Lower lobe of right lung (tissue), 2 donors: ENCODE results near the gene LRP5. TPM values are rescaled to one million over a fixed set of nuclear protein-coding genes. Genes with fewer than 3 reads are reported as not detected.

ENCODE experiments used
- ATAC-seq, 2 donors: fragments of 200-7000 bp; cut with Tn5 transposase; one replicate each; pipeline ENCODE4 v1.9.1; 2020 to 2022; ENCODE audit warnings: mild to moderate bottlenecking in 2 of 2, moderate library complexity in 2 of 2
- DNase-seq: peaks from one replicate; pipeline ENCODE4 v3.0.0-alpha.2; 2020
- H3K27ac ChIP-seq: fragments of 200-600 bp; one replicate; pipeline ENCODE4 v1.8.0; 2022
- H3K27me3 ChIP-seq: fragments of 200-600 bp; one replicate; pipeline ENCODE4 v1.8.0; 2022; ENCODE audit warnings: low read depth
- H3K36me3 ChIP-seq: fragments of 200-600 bp; one replicate; pipeline ENCODE4 v1.8.0; 2022; ENCODE audit warnings: mild to moderate bottlenecking
- H3K4me1 ChIP-seq: fragments of 200-600 bp; one replicate; pipeline ENCODE4 v1.8.0; 2022
- H3K4me3 ChIP-seq: fragments of 200-600 bp; one replicate; pipeline ENCODE4 v1.8.0; 2022; ENCODE audit warnings: mild to moderate bottlenecking
- H3K9me3 ChIP-seq: fragments of 200-600 bp; one replicate; pipeline ENCODE4 v1.8.0; 2022
- CTCF ChIP-seq: fragments of 200-600 bp; IDR thresholded peaks from one replicate; pipeline ENCODE4 v1.8.0; 2022; ENCODE audit warnings: antibody characterized with exemption, mild to moderate bottlenecking
- intact Hi-C: fragments of 100-400 bp; cut with DNase I; formaldehyde crosslinking; loops from one replicate; pipeline ENCODE4 v1.11.0; 2022
- total RNA-seq: library from RNA; stranded (reverse); fragmentation: NEBNext Ultra II Directional; extraction: Animal tissue kit (Norgen Biotek cat#: 25700); gene quantifications from one replicate; pipeline ENCODE4 v1.2.1, GENCODE V29; 2021
- donor health status: DM: no; HTN: yes; CAD: no; lungs with severe emphysema.

Gene LRP5
- total RNA-seq, 1 donor from 2014 or later: 66.1 TPM

- no peaks in the 10 kb centered on the region for H3K36me3 ChIP-seq
- H3K27me3 ChIP-seq: no peaks in the 10 kb centered on the region
- H3K4me1 ChIP-seq: peaks cover 52% of the 10 kb centered on the region
- ATAC-seq: peak in 1 of 2 donors; percentile 52
- H3K27ac ChIP-seq: peak overlapping the region; percentile 36
- intact Hi-C loops: no loop called here
- no peak overlapping the region for H3K4me3 ChIP-seq
- DNase-seq: no peak
- TF ChIP-seq CTCF: no peak
- no peaks in the 10 kb centered on the region for H3K9me3 ChIP-seq
Measured at GRCh38 chr11:68321293-68322051, 9.1 kb downstream of the LRP5 start.

GRCh38 chr11:68322052-68322430 lies 9.7 kb downstream of the LRP5 start:
- no peaks in the 10 kb centered on the region for H3K9me3 ChIP-seq
- ATAC-seq (peak; percentile 24 to 46), DNase-seq (no peak)
- no peak overlapping the region for H3K4me3 ChIP-seq
- no peaks in the 10 kb centered on the region for H3K27me3 ChIP-seq
- no peaks in the 10 kb centered on the region for H3K36me3 ChIP-seq
- no peak for TF ChIP-seq CTCF
- peak overlapping the region; percentile 36 for H3K27ac ChIP-seq
- peaks cover 50% of the 10 kb centered on the region for H3K4me1 ChIP-seq
- intact Hi-C loops: no loop called here

GRCh38 chr11:68324241-68324640 lies 11.8 kb downstream of the LRP5 start:
- Histone ChIP-seq H3K9me3 (no peaks in the 10 kb centered on the region), H3K27ac (no peak overlapping the region), H3K27me3 (no peaks in the 10 kb centered on the region), H3K4me3 (no peak overlapping the region), H3K4me1 (peaks cover 64% of the 10 kb centered on the region), H3K36me3 (no peaks in the 10 kb centered on the region)
- ATAC-seq (no peak), DNase-seq (no peak)
- TF ChIP-seq CTCF: no peak
- intact Hi-C loops: no loop called here

GRCh38 chr11:68324695-68325094 lies 12.3 kb downstream of the LRP5 start:
- Histone ChIP-seq H3K4me1 (peaks cover 69% of the 10 kb centered on the region), H3K27me3 (no peaks in the 10 kb centered on the region), H3K9me3 (no peaks in the 10 kb centered on the region), H3K27ac (no peak overlapping the region), H3K4me3 (no peak overlapping the region), H3K36me3 (no peaks in the 10 kb centered on the region)
- ATAC-seq: no peak
- no peak for DNase-seq
- intact Hi-C loops: no loop called here
- no peak for TF ChIP-seq CTCF

- no peak for TF ChIP-seq CTCF
- Histone ChIP-seq H3K27me3 (no peaks in the 10 kb centered on the region), H3K4me1 (peaks cover 75% of the 10 kb centered on the region), H3K27ac (peak overlapping the region; percentile 6), H3K36me3 (no peaks in the 10 kb centered on the region), H3K9me3 (no peaks in the 10 kb centered on the region), H3K4me3 (no peak overlapping the region)
- ATAC-seq (peak in 1 of 2 donors; percentile 8), DNase-seq (no peak)
- intact Hi-C loops: no loop called here
Measured at GRCh38 chr11:68325183-68325906, 13.0 kb downstream of the LRP5 start.
